ENCODE data around the gene ZDHHC12. TPM values are rescaled to one million over a fixed set of nuclear protein-coding genes. Genes with fewer than 3 reads are reported as not detected.

The ZDHHC12 gene
- total and polyA plus RNA-seq, 8 donors: 18.3 to 56.9 (median 26.8) TPM

DNA sequence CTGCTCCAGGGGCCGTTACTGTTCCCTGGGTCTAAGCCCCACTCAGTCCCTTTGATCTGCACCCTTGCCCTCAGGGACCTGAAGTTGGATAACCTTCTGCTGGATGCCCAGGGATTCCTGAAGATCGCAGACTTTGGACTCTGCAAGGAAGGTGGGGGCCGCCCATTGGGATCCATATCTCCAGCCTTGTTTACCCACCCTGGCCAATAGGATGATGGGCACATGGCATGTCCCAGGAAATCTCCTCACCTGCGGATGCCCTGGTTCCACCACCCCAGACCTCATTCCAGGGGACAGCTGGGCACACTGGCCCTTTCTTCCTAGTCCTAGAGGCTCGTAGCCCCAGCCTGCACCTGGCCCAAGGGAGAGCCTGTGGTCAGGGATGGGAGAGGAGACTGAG is 5.5 kb downstream of the ZDHHC12 start:
- WGBS, 2 donors: 37 to 40% methylated on average over 5 of the region's 5 CpGs
- no peaks in the 10 kb centered on the region for H3K27me3 ChIP-seq
- DNase-seq (no peak), FAIRE-seq (no peak), ATAC-seq (peak in 2 of 4 donors; percentile 14 to 23)
- H3K4me1 ChIP-seq: no peaks in the 10 kb centered on the region
- no peaks in the 10 kb centered on the region for H3K9me3 ChIP-seq
- intact Hi-C loops (cut with DNase I): no loop called here
- H3K27ac ChIP-seq: no peak overlapping the region
- H3K36me3 ChIP-seq: no peaks in the 10 kb centered on the region
- no peak for TF ChIP-seq CTCF (IDR thresholded peaks at IDR 0.05)
- no peak overlapping the region for H3K4me3 ChIP-seq

DNA sequence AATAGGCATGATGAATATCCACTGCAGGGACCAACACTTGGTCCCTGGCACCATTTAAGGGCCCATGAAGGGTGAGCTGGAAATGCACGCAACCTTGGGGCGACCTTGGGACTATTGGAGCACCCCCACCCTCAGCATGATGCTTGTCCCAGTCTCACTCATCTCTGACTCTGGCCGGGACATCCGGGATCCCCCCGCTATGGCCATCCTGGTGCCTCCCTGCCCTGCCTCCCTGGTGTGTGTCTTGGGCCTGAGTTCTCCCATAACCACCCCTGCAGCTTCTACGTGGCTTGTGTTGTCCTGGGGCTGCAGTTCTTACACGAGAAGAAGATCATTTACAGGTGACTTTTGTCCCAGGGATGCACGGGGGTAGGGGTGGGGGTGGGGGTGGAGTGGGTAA is 5.9 kb downstream of the ZDHHC12 start:
- ATAC-seq: no peak
- no peak overlapping the region for H3K27ac ChIP-seq
- 62 to 70% methylated on average over 8 of the region's 8 CpGs for WGBS, 2 donors
- no peaks in the 10 kb centered on the region for H3K9me3 ChIP-seq
- H3K27me3 ChIP-seq: no peaks in the 10 kb centered on the region
- FAIRE-seq: no peak
- H3K36me3 ChIP-seq: no peaks in the 10 kb centered on the region
- no peak for DNase-seq
- no peak for TF ChIP-seq CTCF (IDR thresholded peaks at IDR 0.05)
- no peaks in the 10 kb centered on the region for H3K4me1 ChIP-seq
- H3K4me3 ChIP-seq: no peak overlapping the region
- intact Hi-C loops (cut with DNase I): no loop called here

DNA sequence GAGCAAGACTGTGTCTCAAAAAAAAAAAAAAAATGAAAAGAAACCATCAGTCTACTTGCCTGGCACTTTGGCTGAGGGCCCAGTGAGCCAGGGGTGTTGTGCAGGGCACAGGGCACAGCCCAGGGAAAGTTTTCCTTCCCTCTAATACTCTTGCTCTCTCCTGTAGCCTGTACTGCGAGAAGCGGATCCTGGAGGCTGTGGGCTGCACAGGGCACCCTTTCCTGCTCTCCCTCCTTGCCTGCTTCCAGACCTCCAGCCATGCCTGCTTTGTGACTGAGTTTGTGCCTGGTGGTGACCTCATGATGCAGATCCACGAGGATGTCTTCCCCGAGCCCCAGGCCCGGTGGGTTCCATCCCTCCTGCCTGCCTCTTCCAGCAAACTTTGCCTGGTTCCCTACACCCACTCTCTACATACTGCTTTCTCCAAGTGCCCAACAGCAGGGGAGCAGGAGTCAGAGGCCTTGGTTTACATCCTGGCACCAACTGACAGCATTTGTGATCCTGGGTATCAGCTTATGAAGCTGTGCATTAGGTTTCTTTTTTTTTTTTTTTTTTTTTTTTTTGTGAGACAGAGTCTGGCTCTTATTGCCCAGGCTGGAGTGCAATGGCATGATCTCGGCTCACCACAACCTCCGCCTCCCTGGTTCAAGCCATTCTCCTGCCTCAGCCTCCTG is 7.2 kb downstream of the ZDHHC12 start:
- Histone ChIP-seq H3K9me3 (no peaks in the 10 kb centered on the region), H3K36me3 (no peaks in the 10 kb centered on the region), H3K27ac (no peak overlapping the region), H3K4me1 (no peaks in the 10 kb centered on the region), H3K4me3 (no peak overlapping the region), H3K27me3 (no peaks in the 10 kb centered on the region)
- TF ChIP-seq CTCF (IDR thresholded peaks at IDR 0.05): no peak
- no peak for ATAC-seq
- DNase-seq: peak in 1 of 6 donors; percentile 42
- 92 to 97% methylated on average over 7 of the region's 7 CpGs for WGBS, 2 donors
- intact Hi-C loops (cut with DNase I): no loop called here
- no peak for FAIRE-seq

- no peak for TF ChIP-seq CTCF (IDR thresholded peaks at IDR 0.05)
Measured at GRCh38 chr9:128715436-128715750, 8.5 kb downstream of the ZDHHC12 start.

DNA sequence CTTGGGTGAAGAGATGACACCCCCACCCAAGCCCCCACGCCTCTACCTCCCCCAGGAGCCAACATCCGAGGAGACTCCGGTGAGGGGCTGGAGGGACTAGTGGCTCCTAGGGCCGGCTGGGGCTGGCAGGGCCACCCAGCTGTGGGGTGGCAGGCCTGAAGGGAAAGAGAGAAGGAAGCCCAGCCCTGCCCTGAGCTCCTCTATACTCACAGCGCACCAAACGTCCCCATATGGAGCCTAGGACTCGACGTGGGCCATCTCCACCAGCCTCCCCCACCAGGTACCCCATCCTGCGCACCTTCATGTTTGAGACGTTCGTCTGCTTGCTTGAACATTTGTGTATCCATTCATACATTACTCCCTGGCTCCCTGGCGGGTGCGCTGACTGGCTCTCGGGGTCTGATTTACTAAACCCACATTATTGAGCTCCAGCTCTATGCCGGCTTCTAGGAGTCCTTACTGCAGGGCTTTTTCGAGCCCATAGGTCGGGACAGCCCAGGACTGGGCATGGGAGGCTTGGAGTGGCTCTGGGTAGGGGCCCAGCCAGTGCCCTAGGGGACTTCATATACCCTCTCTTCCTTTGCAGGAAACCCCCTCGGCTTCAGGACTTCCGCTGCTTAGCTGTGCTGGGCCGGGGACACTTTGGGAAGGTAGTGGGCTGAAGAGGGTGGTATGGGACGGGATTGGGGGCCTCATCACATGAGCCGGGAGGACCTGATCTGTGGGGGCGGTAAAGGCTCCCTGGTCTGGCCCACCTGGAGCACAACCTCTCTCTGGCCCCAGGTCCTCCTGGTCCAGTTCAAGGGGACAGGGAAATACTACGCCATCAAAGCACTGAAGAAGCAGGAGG is 9.1 kb downstream of the ZDHHC12 start:
- no peaks in the 10 kb centered on the region for H3K36me3 ChIP-seq
- DNase-seq (peak in 1 of 6 donors; percentile 28), ATAC-seq (no peak), FAIRE-seq (no peak)
- no peaks in the 10 kb centered on the region for H3K27me3 ChIP-seq
- no peak overlapping the region for H3K27ac ChIP-seq
- no peak overlapping the region for H3K4me3 ChIP-seq
- intact Hi-C loops (cut with DNase I): no loop called here
- H3K9me3 ChIP-seq: no peaks in the 10 kb centered on the region
- no peak for TF ChIP-seq CTCF (IDR thresholded peaks at IDR 0.05)
- WGBS, 2 donors: 90 to 92% methylated on average over 24 of the region's 24 CpGs
- H3K4me1 ChIP-seq: no peaks in the 10 kb centered on the region

More at GRCh38 chr9:128715436-128715750, 8.5 kb downstream of the ZDHHC12 start:
- no peaks in the 10 kb centered on the region for H3K9me3 ChIP-seq
- DNase-seq (peak in 1 of 6 donors; percentile 17), ATAC-seq (no peak), FAIRE-seq (no peak)
- H3K4me3 ChIP-seq: no peak overlapping the region
- intact Hi-C loops (cut with DNase I): no loop called here
- WGBS, 2 donors: 87 to 92% methylated on average over 6 of the region's 6 CpGs
- H3K27ac ChIP-seq: no peak overlapping the region
- H3K4me1 ChIP-seq: no peaks in the 10 kb centered on the region
- H3K36me3 ChIP-seq: no peaks in the 10 kb centered on the region
- no peaks in the 10 kb centered on the region for H3K27me3 ChIP-seq

Measured in pancreas (tissue), 10 donors.